ENCODE measurements around the gene ATP5F1B.

GRCh38 chr12:56616244-56616643, 29.5 kb downstream of the ATP5F1B start:
- TF ChIP-seq RXRB (CRISPR knock-in tag; IDR thresholded peaks at IDR 0.05; ENCODE audit: borderline replicate concordance) (no peak), BCL3 (CRISPR knock-in tag; IDR thresholded peaks at IDR 0.05) (no peak), ZNF510 (CRISPR knock-in tag; IDR thresholded peaks at IDR 0.05; ENCODE audit: low read depth) (no peak), POLR2A (IDR thresholded peaks at IDR 0.05; ENCODE audit: insufficient read depth in 1 of 2, low read depth in 2 of 2, low read length in 2 of 2) (no peak), ZNF431 (CRISPR knock-in tag; IDR thresholded peaks at IDR 0.05; ENCODE audit: borderline replicate concordance, low read depth) (no peak), USF2 (IDR thresholded peaks at IDR 0.05; ENCODE audit: low read depth, low read length) (no peak), USF2 (CRISPR knock-in tag; IDR thresholded peaks at IDR 0.05; ENCODE audit: borderline replicate concordance) (no peak)
- TF ChIP-seq, protein P1, sequence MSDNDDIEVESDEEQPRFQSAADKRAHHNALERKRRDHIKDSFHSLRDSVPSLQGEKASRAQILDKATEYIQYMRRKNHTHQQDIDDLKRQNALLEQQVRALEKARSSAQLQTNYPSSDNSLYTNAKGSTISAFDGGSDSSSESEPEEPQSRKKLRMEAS (IDR thresholded peaks at IDR 0.05), result no peak

All from HepG2 (cell line).